Measurements from ENCODE around the gene SERPINI1.

SERPINI1 gene

DNA sequence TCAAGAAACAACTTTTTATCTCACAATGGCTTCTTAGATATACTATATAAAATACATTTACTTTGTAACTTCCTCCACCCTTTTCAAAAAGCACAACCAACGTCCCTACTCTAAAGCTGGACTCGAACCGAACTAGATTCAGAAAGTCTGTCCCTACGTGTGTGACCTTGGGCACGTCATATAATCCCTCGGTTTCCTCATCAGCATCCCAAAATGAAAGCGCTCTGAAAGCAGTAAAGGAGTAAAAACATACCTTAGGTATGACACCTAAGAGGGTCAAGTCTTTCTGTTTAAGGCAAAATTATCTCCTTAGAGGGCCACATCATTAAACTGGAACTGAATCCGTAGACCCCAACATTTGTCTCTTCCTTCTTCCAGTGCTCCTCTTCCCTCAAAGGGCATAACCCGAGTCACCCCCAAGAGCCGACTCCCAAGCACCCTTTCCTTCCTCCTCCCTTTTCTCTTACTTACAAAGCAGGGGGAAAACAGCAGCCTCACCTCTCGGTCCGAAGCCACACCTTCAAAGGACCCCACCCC is 1.5 kb upstream of the SERPINI1 start:
- no peak for DNase-seq (ENCODE audit: extremely low read depth in 1 of 2, low read depth in 1 of 2)

DNA sequence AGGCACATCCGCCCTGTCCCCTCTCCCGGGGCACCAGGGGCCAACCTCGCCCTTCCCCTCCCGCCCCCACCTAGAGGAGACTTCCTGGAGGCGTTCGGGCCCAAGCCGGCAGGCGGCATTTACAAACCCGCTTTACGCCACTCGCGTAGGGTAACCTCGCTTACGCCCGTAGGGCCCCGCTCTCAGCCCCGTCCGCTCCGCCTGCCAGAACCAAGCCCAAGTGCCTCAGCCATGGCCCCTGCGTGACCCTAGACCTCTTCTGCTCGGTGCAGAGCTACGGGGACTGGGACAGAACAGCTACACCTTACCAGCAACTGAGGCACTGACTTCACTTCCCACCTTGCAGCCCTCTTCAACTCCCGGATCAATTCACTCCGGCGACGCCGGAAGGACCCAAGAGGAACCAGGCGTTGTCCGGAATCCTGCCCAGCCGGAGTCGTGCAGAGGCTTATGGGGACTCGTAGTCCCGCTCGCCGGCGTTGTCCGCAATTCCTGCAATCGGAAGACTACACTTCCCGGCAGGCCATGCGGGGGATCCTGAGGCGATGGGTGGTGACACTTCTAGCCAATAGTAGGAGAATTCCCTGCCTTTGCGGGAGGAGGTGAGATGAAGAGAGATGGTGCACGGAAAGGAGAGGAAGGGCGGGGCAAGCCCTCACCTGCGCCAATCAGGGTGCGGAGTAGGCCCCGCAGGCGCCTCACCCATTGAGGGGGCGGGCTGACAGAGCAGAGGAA is 856 bp upstream of the SERPINI1 start, which contains the start of gene PDCD10:
Gene PDCD10, minus strand, starts transcription at position 395 of the 735 bp plus-strand sequence. CDS start 14,735 bp downstream, outside the sequence.
- DNase-seq (ENCODE audit: extremely low read depth in 1 of 2, low read depth in 1 of 2) = peak; percentile 90 to 97

DNA sequence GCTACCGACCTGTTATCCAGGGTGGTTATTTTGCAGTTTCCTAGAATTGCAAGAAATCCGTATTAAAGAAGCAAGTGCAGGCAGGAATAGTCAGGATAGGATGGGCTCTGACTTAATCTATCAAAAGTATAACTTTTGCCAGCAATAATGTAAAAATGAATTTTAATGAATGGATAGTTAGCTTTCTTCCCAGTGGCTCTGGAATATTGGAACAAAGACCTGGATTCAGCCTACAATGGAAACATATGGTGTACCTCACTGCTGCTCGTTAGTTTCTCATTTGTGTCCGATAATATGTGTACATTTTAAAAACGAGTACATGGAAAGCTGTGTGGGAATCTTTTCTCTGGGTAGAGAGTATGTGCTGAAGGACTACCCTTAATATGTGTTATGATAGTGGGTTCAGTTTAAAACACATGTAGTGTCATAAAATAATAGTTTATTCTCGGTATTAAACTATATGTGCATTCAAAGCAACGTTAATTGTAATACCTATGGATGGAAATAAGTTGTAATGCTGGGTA is 805 bp downstream of the SERPINI1 start:
- no peak for DNase-seq (ENCODE audit: extremely low read depth in 1 of 2, low read depth in 1 of 2)

DNA sequence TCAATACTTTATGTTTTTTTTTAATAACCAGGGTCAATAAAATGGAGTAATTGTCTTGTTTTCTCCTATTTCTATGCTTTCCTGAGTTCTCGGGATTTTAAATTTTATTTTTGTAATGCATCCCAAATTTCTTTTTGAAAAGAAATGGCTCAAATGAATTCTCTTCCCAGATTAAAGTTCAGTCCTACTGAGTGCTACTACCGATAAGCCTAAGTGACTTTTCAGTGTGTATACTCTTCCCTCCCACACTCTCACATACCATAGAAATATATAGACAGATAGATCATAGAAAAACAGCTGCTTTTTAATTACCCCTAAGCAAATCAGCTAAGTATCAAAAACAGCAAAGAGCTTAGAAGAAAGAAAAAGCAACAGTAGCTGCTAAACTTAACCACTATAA is 1.5 kb downstream of the SERPINI1 start:
- no peak for DNase-seq (ENCODE audit: extremely low read depth in 1 of 2, low read depth in 1 of 2)

DNA sequence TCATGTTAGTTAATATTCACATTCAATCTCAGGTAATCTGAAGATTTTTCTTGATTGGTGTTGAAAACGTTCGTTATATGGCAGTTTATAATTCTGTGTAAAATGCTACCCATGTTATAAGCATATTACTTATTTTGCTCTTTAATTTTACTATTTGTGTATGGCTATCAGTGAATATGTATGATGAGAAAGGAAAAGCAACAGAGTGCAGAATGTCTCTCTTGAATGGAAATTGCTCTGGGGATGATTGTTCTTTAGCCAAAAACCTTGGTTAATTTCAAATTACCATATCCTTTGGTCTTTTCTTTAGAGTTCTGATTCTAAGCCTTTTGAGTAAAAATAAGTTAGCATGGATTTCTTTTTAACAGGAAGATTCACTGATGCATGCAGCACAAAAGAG is 2.5 kb downstream of the SERPINI1 start:
- no peak for DNase-seq (ENCODE audit: extremely low read depth in 1 of 2, low read depth in 1 of 2)

DNA sequence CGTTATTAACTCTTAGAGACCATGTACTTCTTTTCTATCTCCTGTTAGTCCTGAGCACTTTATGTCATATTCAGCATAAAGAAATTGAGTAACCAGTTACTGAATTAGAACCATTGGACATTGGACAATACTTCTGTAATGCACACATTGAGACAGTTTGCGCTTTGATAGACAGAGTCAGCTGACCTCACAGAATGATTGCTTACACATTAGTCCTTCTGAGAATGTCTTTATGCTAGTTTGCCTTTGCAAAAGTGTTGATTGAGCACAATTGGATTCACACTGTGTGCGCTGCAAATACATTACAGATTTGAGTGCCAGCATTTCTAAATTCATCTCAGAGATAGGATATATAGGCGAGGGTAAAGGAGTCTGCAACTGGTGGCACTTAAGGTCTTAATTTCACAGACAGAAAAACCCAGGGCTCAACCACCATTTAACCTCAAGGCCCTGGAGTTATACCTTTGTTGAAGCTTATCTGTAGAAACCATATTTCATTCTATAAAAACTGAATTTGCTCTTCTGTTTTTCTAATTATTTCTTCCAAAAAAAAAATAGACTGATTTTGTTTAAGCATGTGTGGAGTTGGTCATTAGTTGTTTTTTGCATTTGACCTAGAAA is 3.8 kb downstream of the SERPINI1 start:
- no peak for DNase-seq (ENCODE audit: extremely low read depth in 1 of 2, low read depth in 1 of 2)

DNA sequence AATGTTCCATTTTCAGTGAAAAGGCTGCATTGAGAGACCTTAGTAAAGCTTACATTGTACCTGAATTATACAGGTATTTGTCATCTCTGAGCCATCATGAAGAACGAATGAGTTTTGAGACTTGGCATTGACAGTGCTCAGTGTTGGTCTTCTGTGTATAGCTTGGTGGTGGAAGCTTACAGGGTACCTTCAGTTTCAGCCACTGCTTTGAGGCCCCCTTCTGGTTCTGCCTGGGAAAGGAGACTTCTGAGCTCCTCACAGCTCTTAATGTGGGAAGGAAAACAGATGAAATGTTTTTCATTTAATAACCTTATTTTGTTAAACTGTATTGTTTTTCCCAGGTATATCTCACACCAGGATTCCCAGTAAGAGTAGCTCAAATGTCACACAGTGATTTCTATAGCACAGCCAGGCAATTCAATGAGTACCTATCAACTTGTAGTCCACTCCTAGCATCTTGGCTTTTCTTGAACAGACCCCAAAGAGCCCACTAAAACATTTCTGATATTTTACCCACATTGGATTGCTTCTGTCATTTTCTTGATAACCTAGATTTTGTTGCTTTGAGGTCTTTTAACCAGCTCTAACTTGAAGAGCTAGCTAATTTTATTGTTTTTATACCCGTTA is 5.6 kb downstream of the SERPINI1 start:
- no peak for DNase-seq (ENCODE audit: extremely low read depth in 1 of 2, low read depth in 1 of 2)

DNA sequence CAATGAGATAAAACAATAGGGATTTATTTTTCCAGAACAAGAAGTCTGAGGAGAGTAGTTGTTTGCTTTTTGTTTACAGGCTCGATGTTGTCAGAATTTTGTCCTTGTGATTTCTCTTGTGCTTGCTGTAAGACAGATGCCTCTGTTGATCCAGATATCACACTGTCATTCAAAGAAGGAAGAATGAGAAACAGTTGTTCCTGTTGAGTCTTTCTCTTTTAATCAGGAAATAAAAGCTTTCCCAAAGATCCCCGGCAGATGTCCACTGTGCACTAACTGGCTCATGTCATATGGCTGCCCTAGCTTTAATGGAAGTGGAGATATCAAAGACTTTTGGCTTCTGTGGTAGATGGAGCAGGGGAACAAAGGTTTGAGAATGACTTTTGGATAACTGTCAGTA is 6.8 kb downstream of the SERPINI1 start:
- no peak for DNase-seq (ENCODE audit: extremely low read depth in 1 of 2, low read depth in 1 of 2)

DNA sequence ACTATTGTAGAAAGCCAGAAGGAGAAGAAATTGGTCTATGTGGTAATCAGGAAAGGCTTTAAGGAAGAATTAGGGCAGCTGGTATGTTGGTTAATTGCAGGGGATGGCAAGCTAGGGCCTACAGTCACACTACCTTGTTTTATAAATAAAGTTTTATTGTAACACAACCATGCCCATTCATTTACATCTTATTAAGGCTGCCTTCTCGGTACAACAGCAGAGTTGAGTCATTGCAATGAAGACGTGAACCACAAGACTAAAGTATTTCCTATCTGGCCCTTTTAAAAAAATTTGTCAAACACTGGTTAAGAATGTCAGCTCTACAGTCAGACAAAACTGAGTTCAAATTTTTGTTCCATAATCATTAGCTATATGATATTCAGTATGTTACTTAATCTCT is 8.3 kb downstream of the SERPINI1 start:
- no peak for DNase-seq (ENCODE audit: extremely low read depth in 1 of 2, low read depth in 1 of 2)

DNA sequence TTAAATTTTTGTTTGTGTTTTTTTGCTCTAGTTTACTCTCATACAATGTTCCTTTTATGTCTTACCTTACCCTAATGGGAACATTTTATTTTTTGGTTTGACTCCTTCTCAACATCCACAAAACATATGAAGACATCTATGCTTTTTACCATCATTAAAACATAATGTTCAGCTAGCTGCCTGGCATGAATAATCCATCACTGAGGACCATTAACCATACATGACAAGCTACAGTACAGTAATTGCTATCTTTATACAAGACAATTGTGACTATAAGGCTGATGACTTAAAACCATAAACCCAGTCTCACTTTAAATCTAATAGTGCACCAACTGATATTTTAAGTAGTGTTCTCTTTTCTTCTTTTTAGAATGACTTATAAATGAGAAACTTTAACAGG is 13.7 kb downstream of the SERPINI1 start:
- no peak for DNase-seq (ENCODE audit: extremely low read depth in 1 of 2, low read depth in 1 of 2)

DNA sequence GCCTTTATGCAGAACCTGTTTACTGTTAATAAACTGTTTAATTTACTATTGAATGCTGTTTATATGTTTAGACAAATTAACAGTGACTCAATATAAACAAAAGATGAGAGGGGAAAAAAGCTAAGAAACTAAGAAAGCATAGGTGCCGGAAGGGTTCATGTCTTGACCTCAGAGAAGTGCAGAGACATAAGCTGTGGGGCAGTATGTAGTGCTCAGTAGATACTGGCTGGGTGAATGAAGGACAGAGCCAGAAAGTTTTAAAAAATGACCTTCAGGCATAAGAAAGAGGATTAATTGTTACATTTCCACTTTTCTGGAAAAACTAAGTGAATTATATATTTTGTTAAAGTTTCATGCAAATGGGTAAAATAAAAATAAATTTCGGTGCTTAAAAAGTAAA is 14.2 kb downstream of the SERPINI1 start:
- no peak for DNase-seq (ENCODE audit: extremely low read depth in 1 of 2, low read depth in 1 of 2)

DNA sequence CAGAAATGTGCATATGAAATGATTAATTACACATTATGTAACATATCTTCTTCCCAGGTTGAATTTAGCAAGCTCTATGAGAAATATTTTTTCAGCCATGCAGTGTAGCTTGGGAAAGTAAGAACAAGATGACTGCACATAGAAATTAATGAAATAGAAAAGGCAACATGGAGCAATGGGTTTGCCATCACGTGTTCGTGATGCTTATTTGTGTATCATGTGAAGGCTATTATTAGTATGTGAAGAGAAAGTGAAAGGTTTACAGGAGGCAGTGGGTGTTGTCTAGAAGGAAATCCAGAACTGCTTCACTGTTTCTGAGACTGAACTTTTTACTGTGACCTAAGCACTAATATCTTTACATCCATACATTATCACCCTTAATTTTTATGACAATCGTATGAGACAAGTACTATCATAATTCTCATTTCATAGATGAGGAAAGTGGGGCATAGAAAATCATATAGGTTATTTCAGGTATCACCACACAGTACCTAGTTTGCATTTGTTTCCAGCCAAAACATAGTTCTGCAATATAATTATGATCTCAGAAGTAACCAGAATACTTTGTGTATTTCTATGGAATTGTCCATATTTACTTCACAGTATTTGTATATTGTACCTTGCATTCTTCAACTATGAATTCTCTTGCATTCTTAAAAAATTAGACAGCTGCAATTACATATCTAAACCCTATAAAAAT is 14.9 kb downstream of the SERPINI1 start:
- DNase-seq (ENCODE audit: extremely low read depth in 1 of 2, low read depth in 1 of 2) = no peak

DNA sequence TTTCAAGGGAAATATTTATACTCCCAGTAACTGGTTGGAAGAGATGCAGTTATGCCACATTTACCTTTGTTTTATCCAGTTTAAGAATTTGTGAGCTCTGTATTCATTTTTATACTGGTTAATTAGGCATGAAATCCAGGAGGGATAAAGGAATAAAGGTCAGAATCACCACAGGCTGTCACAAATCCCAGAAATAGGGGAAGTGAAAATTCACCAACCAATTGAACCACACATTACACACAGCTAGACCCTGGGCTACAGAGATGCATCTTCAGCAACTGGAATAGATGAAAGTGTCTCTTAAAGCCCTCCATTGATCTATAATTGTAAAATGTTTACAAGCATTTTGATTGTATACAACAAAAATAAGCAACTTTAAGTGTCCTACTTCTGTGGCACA is 18.5 kb downstream of the SERPINI1 start:
- no peak for DNase-seq (ENCODE audit: extremely low read depth in 1 of 2, low read depth in 1 of 2)

DNA sequence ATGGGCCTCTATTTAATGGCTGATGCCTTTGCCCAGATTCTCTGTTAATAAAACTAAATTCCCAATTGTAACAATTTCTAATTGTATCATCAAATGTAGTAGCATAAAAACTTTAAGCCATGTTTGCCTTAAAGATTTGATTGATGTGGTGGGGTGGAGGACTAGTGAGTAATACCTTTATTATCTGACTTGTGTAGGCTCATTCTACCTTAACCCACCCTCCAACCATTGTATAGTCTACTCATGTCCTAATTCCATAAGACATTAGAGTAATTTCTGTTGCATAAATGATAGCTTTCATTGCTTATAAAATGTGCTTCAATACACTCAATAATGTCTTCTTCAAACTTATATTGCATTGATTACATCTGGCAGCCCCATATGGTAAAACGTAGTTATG is 25.8 kb downstream of the SERPINI1 start:
- no peak for DNase-seq (ENCODE audit: extremely low read depth in 1 of 2, low read depth in 1 of 2)

DNA sequence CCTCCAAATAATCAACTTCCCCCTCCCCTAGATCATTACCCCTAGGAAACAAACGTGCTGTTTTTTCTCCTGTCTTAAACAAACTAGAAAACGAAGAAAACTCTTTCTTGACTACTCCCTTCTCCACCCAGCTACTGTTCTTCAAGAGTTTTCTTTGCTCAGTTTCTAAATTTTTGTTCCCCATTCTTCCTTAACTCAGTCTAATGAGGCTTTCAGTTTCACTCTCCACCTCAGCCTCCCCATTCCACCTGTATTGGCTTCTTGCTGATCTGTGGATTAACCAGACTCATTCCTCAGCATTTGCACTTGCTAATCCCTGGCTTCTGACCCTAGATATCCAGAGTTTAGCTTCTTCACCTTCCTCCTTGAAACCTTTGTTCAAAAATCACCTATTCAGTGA is 26.8 kb downstream of the SERPINI1 start:
- DNase-seq (ENCODE audit: extremely low read depth in 1 of 2, low read depth in 1 of 2) = no peak

DNA sequence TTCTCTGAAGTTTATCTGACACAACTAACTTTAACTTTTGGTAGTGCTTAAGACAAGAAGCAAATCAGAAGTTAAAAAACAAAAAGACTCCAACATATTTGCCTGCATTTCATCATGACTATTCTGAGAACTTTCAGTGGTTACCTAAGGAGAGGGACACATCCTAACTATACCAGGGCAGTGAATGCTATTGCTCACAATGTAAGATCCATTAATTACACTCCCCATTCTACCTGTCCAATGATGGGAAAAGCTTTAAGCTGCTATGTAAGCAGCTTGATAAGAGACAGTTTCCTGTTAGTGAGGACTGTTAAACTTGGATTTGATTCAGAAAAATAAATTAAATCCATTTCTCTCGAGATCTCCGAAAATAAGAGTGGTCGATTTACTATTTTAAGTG is 37.5 kb downstream of the SERPINI1 start:
- DNase-seq (ENCODE audit: extremely low read depth in 1 of 2, low read depth in 1 of 2) = no peak

DNA sequence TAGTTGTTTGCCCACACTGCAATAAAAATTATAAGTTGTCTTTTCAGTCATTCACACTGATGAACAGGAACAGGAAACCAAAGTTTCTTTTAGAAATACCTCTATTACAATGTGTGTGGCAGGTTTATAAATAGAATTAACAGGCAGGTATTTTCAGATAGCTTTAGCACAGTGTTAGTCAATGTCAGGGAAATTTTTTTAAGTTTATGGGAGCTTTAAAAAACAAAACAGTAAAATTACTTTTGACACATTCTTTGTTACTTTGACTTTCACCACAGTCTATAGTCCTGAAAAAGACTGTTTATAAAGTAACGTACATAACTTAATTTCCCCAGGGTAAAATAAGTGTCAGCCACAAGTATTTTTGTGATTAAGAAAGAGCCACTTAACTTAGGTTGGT is 38.1 kb downstream of the SERPINI1 start:
- no peak for DNase-seq (ENCODE audit: extremely low read depth in 1 of 2, low read depth in 1 of 2)

DNA sequence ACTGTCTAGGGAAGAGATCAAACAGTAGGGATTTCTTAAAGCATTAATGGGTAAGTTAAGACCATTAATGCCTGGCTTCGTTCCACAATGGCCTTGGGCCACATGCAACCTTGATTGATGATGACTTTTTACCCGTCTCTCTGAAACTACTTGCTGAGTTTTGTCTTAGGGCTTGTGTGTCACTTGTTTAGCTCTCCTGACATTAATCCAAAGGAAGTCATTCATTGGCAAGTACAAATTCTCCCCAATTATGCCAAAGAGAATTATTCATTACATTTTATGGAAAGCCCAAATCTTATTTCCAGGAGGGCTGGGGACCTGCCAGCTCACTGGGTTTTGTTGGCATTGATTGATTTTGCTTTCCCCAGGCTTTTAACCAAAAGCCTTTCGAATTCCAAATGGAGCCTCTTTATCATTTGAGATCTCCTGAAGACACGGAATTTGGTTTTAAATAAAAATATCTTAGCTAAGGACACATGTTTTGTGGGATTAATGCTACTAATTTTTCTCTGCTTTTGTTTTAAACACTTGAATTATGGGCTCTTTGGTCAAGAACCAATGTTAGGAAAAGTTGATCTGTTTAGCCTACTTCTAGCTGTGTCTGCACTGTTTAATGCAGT is 40.7 kb downstream of the SERPINI1 start:
- no peak for DNase-seq (ENCODE audit: extremely low read depth in 1 of 2, low read depth in 1 of 2)

DNA sequence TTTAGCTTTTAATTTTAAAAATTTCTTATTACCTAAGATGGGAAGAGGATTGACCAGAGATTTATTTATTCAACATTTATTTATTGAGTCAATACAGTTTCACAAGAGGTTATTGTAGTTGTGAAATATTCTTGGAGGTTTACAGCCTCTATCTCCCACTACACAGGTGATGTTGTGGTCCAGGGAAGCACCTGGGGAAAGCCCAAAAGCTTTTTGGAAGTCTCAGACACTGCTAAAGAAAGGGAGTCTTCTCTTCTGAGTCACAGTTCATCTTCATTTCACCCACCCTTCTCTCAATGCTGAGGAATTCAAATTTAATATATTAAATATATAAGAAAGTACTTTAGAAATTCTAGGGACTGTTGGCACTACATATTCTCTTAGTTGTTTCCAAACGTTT is 41.8 kb downstream of the SERPINI1 start:
- no peak for DNase-seq (ENCODE audit: extremely low read depth in 1 of 2, low read depth in 1 of 2)

DNA sequence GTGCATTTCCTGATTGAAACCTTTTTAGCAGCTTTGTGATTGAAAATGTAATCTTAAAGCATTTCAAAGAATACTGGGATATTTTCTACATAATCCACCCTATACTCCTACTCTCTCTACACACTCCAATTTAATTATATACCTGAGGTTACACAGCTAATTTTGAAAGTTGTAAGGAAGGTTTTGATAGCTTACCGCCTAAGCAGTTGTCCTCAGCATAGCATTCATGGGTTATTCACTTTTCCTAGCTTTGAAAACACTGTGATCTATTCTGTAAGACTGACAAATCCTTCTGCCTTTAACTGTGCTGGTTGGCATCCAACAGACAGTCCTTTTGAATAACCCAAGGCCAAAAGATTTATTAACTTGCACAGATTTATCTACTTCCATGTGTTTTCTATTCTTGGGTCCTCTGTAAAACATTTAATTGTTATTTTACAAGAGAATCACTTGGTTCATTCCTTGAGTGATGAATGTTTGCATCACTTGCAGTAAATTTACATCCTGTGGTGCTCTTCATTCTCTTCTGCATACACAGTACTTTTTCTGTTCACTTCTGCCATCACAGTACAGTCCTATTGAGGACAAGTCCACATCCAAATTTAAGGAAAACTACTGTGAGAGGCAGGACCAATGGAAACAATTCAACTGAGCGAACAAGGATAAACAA is 44.8 kb downstream of the SERPINI1 start:
- no peak for DNase-seq (ENCODE audit: extremely low read depth in 1 of 2, low read depth in 1 of 2)
